GM12801 (cell line): ENCODE results near the gene PRSS57.

Experiments used
- TF ChIP-seq, protein P1 (sequence below): IDR thresholded peaks from one replicate; pipeline ENCODE4 v1.5.1; 2011; ENCODE audit warnings: control low read depth; ENCODE audit not compliant: insufficient read length; ENCODE audit errors: extremely low read depth

Gene PRSS57

DNA sequence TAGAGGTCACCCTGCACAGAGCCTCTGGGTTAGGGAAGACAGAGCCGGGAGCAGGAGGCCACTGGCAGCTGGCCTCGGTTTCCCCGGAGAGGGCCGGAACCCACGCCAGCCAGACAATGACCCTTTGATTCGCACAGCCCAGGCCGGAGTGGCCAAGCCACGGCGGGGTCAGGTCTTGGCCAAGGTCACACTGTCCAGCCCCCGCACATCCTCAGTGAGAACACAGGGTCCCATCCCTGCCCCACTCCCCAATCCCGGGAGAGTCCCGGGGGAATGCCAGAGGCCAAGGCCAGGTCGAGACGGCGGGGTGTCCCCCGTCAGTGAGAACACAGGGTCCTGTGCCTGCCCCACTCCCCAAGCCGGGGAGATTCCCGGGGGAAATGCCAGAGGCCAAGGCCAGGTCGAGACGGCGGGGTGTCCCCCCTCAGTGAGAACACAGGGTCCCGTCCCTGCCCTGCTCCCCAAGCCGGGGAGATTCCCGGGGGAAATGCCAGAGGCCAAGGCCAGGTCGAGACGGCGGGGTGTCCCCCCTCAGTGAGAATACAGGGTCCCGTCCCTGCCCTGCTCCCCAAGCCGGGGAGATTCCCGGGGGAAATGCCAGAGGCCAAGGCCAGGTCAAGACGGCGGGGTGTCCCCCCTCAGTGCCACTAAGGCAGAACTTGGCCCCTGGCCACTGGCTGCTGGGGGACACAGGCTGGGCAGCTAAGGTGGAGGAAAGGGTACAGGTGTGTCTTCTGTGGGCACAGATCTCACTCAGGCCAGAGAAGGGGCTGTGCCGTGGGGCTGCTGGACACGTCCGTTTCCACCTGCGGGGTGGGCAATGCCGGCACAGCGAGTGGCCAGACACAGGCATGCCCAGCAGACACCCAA lies 20.7 kb downstream of the PRSS57 start:
- TF ChIP-seq, protein P1, sequence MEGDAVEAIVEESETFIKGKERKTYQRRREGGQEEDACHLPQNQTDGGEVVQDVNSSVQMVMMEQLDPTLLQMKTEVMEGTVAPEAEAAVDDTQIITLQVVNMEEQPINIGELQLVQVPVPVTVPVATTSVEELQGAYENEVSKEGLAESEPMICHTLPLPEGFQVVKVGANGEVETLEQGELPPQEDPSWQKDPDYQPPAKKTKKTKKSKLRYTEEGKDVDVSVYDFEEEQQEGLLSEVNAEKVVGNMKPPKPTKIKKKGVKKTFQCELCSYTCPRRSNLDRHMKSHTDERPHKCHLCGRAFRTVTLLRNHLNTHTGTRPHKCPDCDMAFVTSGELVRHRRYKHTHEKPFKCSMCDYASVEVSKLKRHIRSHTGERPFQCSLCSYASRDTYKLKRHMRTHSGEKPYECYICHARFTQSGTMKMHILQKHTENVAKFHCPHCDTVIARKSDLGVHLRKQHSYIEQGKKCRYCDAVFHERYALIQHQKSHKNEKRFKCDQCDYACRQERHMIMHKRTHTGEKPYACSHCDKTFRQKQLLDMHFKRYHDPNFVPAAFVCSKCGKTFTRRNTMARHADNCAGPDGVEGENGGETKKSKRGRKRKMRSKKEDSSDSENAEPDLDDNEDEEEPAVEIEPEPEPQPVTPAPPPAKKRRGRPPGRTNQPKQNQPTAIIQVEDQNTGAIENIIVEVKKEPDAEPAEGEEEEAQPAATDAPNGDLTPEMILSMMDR, result no peak

DNA sequence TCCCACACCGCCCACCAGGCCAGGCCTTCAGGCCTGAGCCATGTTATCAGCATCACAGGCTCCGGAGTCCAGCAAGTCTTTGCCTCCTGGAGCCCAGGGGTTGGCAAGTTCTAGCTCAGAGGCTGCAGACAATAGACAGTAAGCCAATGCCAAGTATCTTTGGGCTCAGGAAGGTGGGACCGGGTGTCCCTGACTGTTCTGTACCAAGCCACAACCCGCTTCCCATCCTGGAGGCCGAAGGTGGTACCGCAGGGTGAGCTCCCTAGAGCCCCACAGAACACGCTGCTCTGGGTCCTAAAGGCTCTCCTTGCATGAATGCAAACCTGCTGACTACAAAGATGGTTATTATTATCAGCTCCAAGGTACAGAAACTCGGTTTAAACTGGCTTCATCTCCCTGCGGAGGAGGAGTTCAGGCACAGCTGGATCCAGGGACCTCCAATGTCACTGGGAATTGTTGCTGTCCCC lies 24.6 kb downstream of the PRSS57 start:
- TF ChIP-seq, protein P1, result no peak

DNA sequence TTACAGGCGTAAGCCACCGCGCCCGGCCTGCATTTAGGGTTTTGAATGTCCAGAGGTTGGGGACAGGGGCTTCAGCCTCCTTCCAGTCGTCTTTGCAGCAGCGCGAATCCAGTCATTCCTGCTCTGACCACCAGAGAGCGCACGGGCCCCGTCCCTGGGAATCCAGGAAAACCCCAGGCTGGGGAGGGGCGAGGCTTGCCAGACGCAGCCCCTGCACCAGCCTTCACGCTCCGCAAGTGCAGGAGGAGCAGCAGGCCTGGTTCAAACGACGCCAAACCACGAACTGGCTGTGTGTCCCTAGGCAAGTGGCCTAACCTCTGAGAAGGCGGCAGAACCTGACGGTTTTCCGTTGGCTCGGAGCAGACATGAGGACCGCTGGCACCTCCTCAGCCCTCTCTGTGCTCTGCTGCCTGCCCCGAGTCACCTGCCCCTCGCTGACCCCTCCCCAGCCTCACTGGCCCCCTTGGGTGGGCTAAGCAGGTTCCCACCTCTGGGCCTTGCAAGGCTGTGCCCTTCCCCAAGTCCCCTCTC lies 30.3 kb downstream of the PRSS57 start:
- TF ChIP-seq, protein P1, result no peak

DNA sequence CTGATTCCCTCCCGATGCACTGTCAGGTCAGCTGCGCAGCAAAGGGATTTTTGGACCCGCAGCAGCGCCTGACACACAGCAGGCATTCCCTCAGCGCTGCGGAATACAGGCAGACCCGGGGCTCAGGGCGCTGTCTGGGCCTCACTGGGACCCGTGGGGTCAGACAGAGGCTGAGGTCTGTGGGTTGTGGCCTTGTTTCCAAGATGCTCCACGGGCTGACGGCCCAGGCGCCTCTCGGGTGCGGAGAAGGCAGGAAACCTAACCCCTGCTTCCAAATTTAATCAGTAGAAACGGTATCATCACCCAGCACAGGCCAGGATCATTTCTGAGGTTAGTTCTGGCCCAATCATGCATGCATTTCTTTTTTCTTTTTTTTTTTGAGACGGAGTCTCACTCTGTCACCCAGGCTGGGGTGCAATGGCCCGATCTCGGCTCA lies 31.6 kb downstream of the PRSS57 start:
- TF ChIP-seq, protein P1, result no peak

DNA sequence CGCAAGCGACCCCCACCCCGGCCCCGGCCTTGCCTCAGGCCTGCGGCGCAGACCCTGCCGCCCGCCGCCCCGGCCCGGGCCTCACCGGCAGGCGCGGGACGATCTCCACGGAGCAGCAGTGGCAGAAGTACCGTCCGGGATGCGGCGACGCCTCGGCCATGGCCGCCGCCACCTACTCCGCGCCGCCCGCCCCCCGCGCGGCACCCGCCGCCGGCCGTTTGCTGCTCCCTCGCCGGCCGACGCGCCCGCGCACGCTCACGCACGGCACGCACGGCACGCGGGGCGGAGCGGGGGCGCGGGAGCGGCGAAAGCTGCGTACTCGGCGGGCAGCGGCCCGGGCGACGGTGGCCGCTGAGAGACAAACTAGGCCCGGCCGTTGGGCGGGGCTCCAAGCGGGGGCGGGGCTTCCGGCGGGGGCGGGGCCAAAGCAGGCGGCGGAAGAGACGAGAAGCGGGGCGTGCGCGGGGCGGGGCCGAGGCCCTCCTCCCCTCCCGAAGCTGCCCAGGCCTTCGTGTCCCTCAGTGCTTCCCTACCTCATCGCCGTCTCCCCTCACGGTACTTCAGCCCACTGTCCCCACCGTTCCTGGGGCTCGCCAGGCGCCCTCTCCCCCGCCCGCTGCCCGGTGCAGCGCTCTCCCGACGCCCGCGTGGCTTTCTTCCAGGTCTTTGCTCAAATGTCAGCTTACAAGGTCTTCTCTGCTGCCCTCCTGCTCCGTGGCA lies 32.1 kb downstream of the PRSS57 start, which contains the start of gene RNF126:
RNF126 (minus strand) TSS at position 253 of the 720 bp plus-strand sequence; CDS start at position 160, 93 bp downstream.
- TF ChIP-seq, protein P1, result no peak

DNA sequence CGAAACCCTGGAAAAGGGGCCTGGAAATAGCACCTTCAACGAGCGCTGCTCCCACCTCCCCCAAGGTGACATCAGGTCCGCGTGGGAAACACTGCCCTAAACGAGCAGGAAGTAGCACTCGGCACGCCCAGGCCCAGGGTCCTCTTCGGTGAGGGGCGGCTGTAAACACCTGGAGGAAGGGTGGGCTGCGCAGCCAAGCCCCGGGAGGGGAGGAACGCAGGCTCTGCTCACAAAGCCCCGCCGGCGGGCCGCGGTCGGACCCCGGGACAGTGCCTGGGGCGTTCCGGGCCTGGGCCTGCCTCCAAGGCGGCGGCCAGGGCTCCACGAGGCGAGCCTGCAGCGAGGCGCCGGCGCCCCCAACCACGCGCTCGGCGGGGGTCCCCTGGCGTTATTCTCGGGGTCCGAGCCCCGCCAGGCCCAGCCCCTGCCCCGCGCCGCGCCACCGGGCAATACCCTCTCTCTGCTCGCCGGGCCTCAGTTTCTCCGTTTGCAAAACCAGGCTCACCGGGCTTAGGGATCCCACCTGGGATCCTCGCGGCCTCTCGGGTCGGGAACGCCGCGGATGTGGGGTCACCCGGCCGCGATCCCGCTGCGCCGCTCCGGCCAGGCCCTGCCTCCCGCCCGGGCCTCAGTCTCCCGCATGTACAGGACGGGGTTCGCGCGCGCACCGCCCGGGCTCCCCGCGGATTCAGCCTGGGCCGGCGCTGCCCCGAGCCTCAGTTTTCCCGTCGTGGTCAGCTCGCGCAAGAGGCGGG lies 32.9 kb downstream of the PRSS57 start:
- TF ChIP-seq, protein P1, result no peak
